ENCODE data around the gene GNL2.
"Not testable (repeated sequence)": the region's sequence is repeated elsewhere in the genome, so short reads cannot be mapped to it uniquely, and the experiment has no call there.

GNL2 gene

GRCh38 chr1:37559080-37559479, 36.7 kb downstream of the GNL2 start:
- no peak for DNase-seq (ENCODE audit: low read depth)

GRCh38 chr1:37558411-37558810, 37.3 kb downstream of the GNL2 start:
- no peak for DNase-seq (ENCODE audit: low read depth)

DNA sequence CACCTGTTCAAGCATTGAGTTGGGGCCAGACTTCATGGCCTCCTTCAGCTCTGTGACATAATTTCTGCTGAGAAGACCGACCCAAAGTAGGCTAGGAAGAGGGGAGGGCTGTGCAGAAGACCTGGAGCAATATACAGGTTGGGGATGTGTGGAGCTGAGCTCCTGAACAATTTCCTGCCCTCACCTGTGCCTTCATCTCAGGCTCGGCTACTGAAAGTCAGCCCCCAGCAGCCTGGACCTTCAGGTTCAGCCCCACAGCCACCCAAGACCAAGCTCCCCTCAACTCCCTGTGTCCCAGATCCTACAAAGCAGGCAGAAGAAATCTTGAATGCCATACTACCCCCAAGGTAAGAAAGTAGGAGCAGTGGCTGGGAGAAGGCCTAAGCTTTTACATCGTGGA, 38.3 kb downstream of the GNL2 start:
- no peak for DNase-seq (ENCODE audit: low read depth)

- no peak for DNase-seq (ENCODE audit: low read depth)
Measured at GRCh38 chr1:37556712-37557196, 39.0 kb downstream of the GNL2 start, which contains the start of gene DNALI1. Gene DNALI1, plus strand, starts transcription at chr1:37556940. Its CDS starts 55 bp downstream, at chr1:37556995.

DNA sequence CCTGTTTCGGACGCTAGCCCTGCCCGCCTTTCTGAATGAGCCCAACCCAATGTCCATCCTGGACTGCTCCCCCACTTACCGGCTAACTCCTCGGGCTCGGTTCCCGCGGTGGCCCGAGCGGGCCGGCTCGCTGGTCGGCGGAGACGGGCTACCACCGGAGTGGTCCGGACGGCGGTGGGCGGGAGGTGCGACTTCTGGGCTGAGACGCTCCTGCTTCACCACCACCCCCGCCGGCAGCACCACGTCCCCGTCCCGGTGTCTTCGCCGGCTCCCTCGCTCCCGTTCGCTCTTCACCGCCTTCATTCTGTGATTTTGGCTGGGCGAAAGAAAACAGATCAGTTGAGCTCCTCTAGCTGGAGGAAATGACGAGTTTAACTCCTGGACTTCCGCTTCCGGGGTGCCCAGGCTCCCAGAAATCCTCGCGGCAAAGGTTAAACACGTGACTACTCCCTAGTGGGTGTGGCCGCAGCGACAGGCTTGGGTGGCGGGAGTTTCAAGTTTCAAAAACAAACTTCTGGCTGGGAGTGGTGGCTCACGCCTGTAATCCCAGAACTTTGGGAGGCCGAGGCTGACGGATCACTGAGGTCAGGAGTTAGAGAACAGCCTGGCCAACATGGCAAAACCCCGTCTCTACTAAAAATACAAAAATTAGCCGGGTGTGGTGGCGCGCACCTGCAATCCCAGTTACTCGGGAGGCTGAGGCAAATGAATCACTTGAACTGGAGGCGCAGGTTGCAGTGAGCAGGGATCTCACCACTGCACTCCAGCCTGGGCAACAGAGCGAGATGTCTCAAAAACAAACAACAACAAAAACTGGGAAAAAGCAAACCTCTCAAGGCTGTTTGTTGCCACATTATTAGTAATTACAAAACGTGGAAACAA, 41.6 kb downstream of the GNL2 start, which contains the start of gene SNIP1:
Gene SNIP1, minus strand, starts transcription at position 367 of the 882 bp plus-strand sequence. Its CDS starts 64 bp downstream, at position 303.
- peak; percentile 86 for DNase-seq (ENCODE audit: low read depth)

- no peak for DNase-seq (ENCODE audit: low read depth)
Measured at GRCh38 chr1:37553598-37553926, 42.2 kb downstream of the GNL2 start.

DNA sequence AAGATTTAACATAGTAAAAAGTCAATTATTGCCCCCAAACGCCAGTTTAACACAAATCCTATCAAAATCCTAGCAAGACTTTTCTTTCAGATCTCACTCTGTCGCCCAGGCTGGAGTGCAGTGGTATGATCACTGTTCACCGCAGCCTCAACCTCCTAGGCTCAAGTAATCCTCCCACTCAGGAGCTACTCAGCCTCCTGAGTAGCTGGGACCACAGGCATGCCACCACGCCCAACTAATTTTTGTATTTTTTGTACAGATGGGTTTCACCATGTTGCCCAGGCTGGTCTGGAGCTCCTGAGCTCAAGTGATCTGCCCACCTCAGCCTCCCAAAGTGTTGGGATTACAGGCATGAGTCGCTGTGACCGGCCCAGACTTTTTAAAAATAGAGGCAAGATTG, 46.4 kb downstream of the GNL2 start:
- DNase-seq (ENCODE audit: low read depth), result no peak

- no peak for DNase-seq (ENCODE audit: low read depth)
Measured at GRCh38 chr1:37545019-37545418, 50.7 kb downstream of the GNL2 start.

- no peak for DNase-seq (ENCODE audit: low read depth)
Measured at GRCh38 chr1:37544530-37544929, 51.2 kb downstream of the GNL2 start.

- DNase-seq (ENCODE audit: low read depth), result no peak
Measured at GRCh38 chr1:37540036-37540785, 55.5 kb downstream of the GNL2 start.

GRCh38 chr1:37539154-37539553, 56.6 kb downstream of the GNL2 start:
- DNase-seq (ENCODE audit: low read depth), result not testable (repeated sequence)

DNA sequence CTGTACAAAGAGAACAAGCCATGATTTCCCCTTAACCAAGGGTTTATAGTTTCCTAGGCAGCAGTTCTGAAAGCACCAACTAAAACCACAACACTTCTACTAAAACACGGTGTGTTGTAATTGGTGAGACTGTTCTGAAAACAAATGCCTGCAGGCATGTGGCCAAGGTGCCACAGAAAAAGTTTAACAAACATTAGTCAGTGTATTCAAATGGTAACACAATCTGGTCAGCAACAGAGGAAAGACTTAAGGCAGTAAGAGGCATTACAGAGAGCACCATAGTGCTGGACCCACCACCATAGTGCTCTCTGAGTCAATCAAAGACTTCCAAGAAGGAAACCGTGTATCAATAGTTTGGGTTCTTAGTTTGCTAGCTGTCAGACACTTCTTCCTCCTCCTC, 58.4 kb downstream of the GNL2 start:
- no peak for DNase-seq (ENCODE audit: low read depth)

GRCh38 chr1:37533317-37534093, 62.2 kb downstream of the GNL2 start:
- no peak for DNase-seq (ENCODE audit: low read depth)

- not testable (repeated sequence) for DNase-seq (ENCODE audit: low read depth)
Measured at GRCh38 chr1:37532418-37533156, 63.1 kb downstream of the GNL2 start.

DNA sequence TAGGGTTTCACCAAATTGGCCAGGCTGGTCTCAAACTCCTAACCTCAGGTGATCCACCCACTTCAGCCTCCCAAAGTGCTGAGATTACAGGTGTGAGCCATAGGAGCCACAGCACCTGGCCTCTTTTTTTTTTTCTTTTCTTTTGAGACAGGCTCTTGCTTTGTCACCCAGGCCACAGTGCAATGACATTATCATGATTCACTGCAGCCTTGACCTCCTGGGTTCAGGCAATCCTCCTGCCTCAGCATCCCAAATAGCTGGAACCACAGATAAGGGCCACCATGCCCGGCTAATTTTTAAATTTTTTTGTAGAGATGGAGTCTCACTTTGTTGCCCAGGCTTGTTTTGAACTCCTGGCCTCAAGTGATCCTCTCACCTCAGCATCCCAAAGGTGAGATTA, 65.8 kb downstream of the GNL2 start:
- DNase-seq (ENCODE audit: low read depth), result not testable (repeated sequence)

- no peak for DNase-seq (ENCODE audit: low read depth)
Measured at GRCh38 chr1:37519613-37520012, 76.1 kb downstream of the GNL2 start.

DNA sequence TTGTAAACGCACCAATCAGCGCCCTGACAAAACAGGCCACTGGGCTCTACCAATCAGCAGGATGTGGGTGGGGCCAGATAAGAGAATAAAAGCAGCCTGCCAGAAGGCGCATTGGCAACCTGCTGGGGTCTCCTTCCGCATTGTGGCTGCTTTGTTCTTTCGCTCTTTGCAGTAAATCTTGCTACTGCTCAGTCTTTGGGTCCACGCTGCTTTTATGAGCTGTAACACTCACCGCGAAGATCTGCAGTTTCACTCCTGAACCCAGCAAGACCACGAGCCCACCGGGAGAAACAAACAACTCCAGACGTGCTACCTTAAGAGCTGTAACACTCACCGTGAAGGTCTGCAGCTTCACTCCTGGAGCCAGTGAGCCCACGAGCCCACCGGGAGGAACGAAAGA, 76.8 kb downstream of the GNL2 start:
- DNase-seq (ENCODE audit: low read depth), result peak; percentile 38

DNA sequence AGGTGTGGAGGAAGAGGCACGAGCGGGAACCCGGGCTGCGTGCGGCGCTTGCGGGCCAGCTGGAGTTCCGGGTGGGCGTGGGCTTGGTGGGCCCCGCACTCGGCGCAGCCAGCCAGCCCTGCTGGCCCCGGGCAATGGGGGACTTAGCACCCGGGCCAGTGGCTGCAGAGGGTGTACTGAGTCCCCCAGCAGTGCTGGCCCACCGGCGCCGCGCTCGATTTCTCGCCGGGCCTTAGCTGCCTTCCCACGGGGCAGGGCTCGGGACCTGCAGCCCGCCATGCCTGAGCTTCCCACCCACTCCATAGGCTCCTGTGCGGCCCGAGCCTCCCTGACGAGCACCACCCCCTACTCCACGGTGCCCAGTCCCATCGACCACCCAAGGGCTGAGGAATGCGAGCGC, 77.5 kb downstream of the GNL2 start:
- not testable (repeated sequence) for DNase-seq (ENCODE audit: low read depth)

- DNase-seq (ENCODE audit: low read depth), result no peak
Measured at GRCh38 chr1:37517569-37517968, 78.2 kb downstream of the GNL2 start.

All from activated gamma-delta T cell treated with anti-CD3 and anti-CD28 coated beads, Interleukin-2, amount 50 U/mL, for 16 hours (primary cell).